Endothelial cell (in vitro differentiated cells): ENCODE data around the gene TBL1X. TPM values are rescaled to one million over a fixed set of nuclear protein-coding genes. Genes with fewer than 3 reads are reported as not detected.

Experiments used
- DNase-seq: peaks from one replicate; pipeline ENCODE4 v3.0.0; 2021; ENCODE audit warnings: low spot score
- H3K27ac Mint-ChIP-seq: one replicate; pipeline ENCODE4 v1.8.0; 2021; ENCODE audit warnings: mixed read lengths, inconsistent platforms; ENCODE audit not compliant: unreplicated experiment
- H3K27me3 Mint-ChIP-seq: one replicate; pipeline ENCODE4 v1.8.0; 2021; ENCODE audit warnings: mild to moderate bottlenecking, moderate library complexity, mixed read lengths, inconsistent platforms; ENCODE audit not compliant: unreplicated experiment
- H3K36me3 Mint-ChIP-seq: one replicate; pipeline ENCODE4 v1.8.0; 2021; ENCODE audit warnings: mild to moderate bottlenecking, low read depth, mixed read lengths, inconsistent platforms; ENCODE audit not compliant: unreplicated experiment
- H3K4me1 Mint-ChIP-seq: one replicate; pipeline ENCODE4 v1.8.0; 2021; ENCODE audit warnings: mild to moderate bottlenecking, mixed read lengths, inconsistent platforms; ENCODE audit not compliant: unreplicated experiment
- H3K4me3 Mint-ChIP-seq: one replicate; pipeline ENCODE4 v1.8.0; 2021; ENCODE audit warnings: mild to moderate bottlenecking, mixed read lengths, inconsistent platforms; ENCODE audit not compliant: unreplicated experiment
- H3K9me3 Mint-ChIP-seq: one replicate; pipeline ENCODE4 v1.8.0; 2021; ENCODE audit warnings: mixed read lengths, inconsistent platforms; ENCODE audit not compliant: unreplicated experiment
- CTCF ChIP-seq: fragments of 200-600 bp; sonication (generic); IDR thresholded peaks from one replicate; pipeline ENCODE4 v1.5.0; 2021; ENCODE audit warnings: antibody characterized with exemption; ENCODE audit not compliant: unreplicated experiment
- total RNA-seq: library from RNA; stranded (reverse); fragmentation: NEBNext Ultra II Directional; extraction: Animal tissue kit (Norgen Biotek cat#: 25700); gene quantifications from one replicate; pipeline ENCODE4 v1.2.1, GENCODE V29; 2021; ENCODE audit not compliant: unreplicated experiment

TBL1X gene
- total RNA-seq, 1 donor from 2014 or later, result 19.4 TPM

DNA sequence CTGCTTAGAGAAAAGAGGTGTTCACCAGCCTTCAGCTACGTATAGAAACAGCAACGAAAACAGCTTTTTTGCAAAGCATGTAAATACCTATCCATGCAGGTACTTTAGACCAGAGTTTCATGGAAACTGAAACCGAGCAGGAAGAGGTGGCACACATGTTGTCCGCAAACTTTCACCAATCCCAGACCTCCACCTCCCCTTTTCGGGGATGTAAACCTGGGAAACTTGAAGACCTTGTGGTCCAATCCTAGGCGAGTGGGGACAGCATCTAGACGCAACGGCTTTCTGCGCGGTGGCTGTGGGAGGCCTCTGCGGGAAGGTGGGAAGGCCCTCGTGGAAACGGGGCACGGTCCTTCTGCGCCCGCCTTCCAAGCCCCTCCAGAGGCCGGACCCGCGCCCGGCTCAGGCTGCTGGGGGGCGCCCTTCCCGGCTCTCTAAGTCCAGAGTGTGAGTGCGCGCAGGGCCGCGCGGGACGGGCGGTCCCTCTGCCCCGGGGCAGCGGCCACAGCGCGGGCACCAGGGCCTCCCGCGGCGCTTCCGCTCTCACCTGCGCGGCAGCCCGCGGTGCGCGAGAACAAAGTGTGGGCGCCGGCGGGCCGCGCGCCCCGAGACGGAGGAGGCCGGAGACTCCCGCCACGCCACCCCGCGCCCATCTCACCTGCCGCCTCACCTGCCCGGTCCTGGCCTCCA lies 320.5 kb downstream of the TBL1X start:
- no peak for TF ChIP-seq CTCF
- Mint-ChIP-seq H3K36me3 (no peaks in the 10 kb centered on the region), H3K4me3 (peak overlapping the region; percentile 88), H3K27me3 (peaks cover 6% of the 10 kb centered on the region), H3K27ac (no peak overlapping the region), H3K4me1 (peaks cover 10% of the 10 kb centered on the region), H3K9me3 (no peaks in the 10 kb centered on the region)
- no peak for DNase-seq

- peak; percentile 33 for DNase-seq
- H3K36me3 Mint-ChIP-seq, result no peaks in the 10 kb centered on the region
- peaks cover 13% of the 10 kb centered on the region for H3K4me1 Mint-ChIP-seq
- peak within 1 kb of the TSS; percentile 67 for H3K27ac Mint-ChIP-seq
- no peak for TF ChIP-seq CTCF
- H3K4me3 Mint-ChIP-seq, result peak within 1 kb of the TSS; percentile 96
- no peaks in the 10 kb centered on the region for H3K9me3 Mint-ChIP-seq
- peaks cover 6% of the 10 kb centered on the region for H3K27me3 Mint-ChIP-seq
These were observed 321.3 kb downstream of the TBL1X start, which contains the start of gene SHROOM2 for GRCh38 chrX:9785944-9786797. SHROOM2 (plus strand) TSS chrX:9786429; CDS start chrX:9786546, 117 bp downstream.

DNA sequence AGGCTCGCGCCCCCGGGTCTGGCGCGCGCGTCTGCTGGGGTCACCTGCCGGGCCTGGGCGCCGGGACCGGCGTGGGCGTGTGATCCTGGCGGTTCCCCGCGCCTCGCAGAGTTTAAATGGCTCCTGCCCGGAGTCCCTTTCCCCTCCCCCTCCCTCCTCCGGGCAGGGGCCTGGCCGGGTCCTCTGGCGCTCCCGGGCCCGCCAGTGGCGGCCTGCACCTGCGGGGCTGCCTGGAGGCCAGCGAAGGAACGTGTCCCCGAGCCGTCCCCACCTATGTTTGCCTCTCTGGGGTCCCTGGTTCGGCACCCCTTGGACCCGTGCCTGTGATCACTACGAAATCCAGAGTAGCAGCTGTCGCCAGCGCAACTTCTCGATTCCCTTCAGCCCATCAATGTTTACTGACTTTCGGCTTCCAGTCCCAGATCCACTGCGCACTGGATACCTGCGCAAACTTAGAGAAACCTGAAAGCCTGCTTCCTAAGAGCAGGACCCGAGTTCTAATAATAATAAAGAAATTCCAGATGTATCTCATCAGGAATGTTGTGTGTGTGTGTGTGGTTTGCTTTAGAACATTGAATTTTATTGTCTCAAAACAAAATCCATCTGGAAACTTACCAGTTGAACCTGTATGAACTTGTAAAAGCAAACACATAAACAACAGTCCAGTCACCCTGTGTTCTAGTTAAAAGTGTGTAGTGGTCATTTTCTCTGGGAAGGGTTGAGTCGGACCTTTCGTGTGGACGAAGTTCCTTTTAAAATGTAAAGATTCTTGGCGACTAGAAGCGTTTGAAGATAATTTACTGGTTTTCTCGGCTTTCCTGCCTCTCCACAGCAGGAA lies 322.2 kb downstream of the TBL1X start:
- Mint-ChIP-seq H3K36me3 (no peaks in the 10 kb centered on the region), H3K9me3 (no peaks in the 10 kb centered on the region), H3K27ac (peak overlapping the region; percentile 67), H3K27me3 (peaks cover 6% of the 10 kb centered on the region), H3K4me3 (peak overlapping the region; percentile 96), H3K4me1 (peaks cover 13% of the 10 kb centered on the region)
- peak; percentile 33 for DNase-seq
- TF ChIP-seq CTCF, result no peak

DNA sequence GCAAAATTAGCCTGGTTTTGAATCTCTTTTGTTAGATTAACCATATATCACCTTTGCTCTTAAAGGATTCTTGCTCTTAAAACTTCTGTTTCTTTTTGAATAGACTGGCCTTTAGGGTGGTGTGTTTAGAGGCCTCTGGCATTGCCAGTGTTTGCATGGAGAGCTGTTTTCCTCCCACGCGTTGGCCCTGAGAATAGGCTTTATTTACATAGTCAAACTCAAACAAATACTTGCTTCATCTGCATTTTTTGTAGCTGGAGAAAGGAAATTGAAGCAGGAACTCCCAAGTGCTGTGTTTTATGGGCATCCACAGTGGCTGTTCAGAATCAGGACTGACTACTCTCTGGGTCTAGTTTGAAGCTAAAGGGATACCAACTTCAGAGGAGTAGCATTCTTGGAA lies 324.1 kb downstream of the TBL1X start:
- Mint-ChIP-seq H3K4me3 (peak overlapping the region; percentile 56), H3K27ac (no peak overlapping the region), H3K4me1 (peaks cover 13% of the 10 kb centered on the region), H3K36me3 (no peaks in the 10 kb centered on the region), H3K27me3 (peaks cover 6% of the 10 kb centered on the region), H3K9me3 (no peaks in the 10 kb centered on the region)
- no peak for TF ChIP-seq CTCF
- no peak for DNase-seq
